GM12873 (cell line): ENCODE data around the gene LARGE2.

Experiments
- TF ChIP-seq, protein P1 (sequence below): IDR thresholded peaks from 2 replicates; pipeline ENCODE4 v1.5.1; 2012; ENCODE audit warnings: low read depth, mild to moderate bottlenecking, moderate library complexity, low read length, control low read depth; ENCODE audit not compliant: insufficient read depth; ENCODE audit errors: missing control alignments

LARGE2 gene

DNA sequence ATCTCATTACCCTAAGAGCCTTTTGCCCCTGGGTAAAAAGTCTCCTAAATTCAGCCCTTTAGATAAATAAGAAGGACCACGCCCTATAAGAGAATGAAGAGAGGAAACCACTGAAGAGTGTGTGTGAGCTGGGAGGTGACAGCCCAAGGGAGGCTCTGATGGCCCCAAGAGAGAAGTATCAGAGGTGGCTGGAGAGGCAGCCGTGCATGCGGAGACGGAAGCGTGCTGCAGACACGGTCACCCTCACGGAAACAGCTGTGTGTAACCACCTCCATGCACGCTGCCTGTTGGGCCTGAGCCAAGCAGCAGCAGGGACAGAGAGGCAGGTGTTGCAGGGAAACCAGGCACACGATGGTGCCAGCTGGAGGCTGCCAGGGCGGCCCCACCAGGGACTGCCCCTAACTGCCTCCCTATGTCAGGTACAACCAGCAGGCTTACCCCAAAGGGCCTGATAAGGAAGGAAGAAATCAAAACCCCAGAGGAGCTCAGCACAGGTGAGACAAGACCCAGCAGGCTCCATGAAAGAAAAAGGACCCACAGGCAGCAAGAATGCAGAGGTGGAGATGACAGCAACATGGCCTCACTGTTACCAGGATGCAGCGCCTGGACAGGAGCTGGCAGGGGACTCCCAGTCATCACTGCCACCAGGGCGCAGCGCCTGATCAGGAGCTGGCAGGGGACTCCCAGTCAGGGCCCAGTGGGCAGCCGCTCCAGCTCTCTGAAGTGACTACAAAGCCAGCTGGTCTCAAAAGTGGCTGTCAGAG, 7.8 kb downstream of the LARGE2 start:
- TF ChIP-seq, protein P1, sequence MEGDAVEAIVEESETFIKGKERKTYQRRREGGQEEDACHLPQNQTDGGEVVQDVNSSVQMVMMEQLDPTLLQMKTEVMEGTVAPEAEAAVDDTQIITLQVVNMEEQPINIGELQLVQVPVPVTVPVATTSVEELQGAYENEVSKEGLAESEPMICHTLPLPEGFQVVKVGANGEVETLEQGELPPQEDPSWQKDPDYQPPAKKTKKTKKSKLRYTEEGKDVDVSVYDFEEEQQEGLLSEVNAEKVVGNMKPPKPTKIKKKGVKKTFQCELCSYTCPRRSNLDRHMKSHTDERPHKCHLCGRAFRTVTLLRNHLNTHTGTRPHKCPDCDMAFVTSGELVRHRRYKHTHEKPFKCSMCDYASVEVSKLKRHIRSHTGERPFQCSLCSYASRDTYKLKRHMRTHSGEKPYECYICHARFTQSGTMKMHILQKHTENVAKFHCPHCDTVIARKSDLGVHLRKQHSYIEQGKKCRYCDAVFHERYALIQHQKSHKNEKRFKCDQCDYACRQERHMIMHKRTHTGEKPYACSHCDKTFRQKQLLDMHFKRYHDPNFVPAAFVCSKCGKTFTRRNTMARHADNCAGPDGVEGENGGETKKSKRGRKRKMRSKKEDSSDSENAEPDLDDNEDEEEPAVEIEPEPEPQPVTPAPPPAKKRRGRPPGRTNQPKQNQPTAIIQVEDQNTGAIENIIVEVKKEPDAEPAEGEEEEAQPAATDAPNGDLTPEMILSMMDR = no peak

DNA sequence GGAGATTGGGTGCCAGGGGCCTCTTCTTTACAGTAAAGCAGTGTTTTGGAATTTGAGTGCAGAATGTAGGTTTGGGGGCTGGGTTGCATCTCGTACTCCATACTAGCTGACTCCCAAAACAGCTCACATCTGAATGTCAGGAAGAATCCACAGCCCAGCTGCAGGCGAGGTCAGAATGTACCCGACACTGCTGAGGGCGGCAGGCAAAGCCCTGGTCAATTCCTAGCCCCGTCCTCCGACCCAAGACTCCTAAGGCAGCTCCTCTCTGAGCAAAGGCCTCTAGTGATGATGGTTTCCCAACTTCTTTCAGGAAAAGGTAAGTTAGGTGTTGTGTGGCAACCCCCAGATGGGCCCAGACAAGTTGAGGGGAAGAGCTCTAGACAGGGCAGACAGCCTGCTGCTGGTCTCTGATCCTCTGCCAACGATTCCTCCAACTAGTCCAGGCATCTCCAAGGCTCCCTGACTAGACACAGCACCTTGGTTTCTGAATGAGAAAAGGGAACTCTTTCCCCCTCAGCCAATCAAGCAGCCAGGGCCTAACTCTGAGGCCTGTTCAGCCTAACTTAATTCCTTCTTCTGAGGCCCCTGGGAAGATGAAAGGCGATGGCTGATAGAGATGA, 8.6 kb downstream of the LARGE2 start:
- TF ChIP-seq, protein P1 = no peak

DNA sequence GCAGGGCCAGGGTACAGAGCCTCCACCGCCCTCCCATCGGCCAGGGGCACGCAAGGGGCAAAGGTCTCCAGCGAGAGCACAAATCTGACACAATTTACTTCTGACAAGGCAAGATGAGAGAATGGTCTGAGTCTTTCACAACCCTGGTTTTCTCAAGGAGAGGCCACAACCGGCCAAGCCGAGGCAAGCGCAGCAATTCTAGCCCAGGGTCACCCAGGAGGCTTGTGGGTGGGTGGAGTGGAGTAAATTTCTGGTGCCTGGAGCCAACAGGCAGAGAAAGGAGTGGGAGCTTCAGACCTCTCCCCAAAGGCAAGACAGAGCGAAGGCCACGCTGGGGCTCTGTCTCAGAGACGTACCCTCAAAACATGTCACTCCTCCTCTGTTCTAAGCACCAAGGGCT, 9.3 kb downstream of the LARGE2 start:
- TF ChIP-seq, protein P1 = no peak

DNA sequence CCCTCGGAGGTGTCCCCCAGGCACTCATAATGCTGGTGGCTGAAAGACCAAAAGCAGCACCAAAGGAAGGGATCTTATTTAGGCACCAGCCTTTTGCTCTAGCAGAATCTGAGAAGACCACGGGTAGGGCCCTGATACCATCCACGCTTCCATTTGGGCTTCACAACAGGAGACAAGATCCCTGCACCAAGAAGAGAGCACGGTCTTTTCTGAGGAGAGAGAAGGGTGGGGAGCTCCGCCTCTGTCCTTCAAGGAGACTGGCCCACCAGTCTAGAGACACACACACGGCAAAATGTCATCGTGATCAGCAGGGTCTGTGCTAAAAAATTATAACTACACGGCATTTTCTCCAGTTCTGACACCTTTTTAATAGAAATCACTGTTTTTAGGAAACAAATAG, 9.8 kb downstream of the LARGE2 start:
- TF ChIP-seq, protein P1 = no peak

DNA sequence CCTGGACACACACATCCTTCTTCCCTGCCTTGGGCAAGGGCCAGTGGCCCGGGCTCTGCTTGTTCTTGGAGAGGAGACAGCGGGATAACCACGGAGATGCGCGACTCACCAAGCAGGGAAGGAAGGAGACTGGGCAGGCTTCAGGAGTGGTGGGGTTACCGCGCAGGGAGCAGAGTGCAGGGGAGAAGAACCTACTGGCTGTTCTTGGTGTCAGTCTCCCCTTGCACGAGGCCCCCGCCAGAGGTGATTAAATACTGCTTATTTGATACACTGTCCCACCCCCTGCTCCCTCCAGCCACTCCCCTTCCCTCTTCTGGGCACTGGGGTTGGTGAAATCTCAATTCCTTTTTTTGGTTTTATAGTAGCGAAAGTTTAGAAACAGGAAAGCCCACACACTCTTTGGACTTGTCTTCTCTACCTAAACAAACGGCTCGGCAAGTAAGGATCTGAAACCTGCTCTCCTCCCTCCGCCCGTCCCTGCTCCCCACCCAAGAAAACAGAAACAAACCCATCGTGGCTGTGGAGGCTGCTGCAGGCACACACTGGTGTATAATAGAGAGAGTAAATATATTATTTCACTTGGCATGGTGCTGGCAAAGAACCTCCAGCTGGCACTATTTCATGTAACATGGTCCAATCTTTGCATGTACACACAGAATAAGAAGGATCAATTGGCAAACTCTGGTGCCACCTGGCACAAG, 10.8 kb downstream of the LARGE2 start:
- TF ChIP-seq, protein P1 = no peak

DNA sequence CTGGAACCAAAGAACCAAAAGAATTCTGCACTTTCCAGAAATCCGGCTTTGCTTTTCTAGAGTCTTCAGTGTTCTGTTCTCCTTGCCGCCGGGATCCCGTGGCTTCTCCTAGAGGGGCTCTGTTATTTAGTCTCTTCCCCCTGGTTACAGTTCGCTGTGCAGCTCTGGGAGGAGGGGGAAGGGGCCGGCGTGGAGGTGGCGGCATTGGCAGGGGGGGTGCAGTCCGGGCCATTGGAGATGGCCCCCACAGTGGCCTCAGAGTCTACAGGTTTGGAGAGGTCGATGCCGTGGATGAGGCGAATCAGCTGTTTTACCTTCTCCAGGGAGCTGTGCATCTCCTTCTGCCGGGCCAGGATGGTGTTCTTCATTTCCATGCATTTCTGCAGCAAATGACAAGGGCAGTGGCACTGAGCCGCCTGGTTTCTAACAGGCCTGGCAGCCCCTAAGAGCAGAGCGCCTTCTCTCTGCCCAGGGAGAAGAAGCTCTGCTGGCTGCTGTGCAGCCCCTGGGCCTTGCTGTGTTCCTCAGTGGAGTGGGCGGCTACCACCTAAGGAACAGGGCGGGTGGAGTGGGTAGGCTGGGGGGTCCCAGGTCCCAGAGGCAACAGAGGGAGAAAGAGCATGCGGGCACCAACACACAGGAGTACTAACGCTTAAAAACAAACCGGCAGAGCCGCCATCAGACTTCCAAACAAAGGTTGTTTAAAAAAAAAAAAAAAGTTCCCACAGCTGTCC, 11.6 kb downstream of the LARGE2 start:
- TF ChIP-seq, protein P1 = no peak
